ENCODE results near the gene KEL.

The KEL gene

DNA sequence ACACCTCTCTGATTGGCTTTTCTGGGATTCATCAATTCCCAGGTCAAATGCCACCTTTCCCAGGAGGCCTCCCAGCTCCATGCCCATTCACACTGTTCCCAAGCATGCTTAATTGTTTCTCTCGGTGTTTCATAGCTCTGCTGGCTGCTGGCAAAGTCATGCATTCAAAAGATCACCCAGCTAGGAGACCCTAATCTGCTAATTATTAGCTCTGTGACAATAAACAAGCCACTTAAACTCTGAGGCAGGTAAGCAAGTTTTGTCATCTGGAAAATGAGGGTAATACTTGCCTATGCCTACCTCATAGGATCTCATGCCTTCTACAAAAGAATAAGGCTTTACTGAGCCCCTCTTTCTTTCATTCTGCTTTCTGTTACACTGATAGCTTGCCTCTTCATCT is 828 bp upstream of the KEL start:
- DNase-seq (ENCODE audit: low spot score) = no peak

DNA sequence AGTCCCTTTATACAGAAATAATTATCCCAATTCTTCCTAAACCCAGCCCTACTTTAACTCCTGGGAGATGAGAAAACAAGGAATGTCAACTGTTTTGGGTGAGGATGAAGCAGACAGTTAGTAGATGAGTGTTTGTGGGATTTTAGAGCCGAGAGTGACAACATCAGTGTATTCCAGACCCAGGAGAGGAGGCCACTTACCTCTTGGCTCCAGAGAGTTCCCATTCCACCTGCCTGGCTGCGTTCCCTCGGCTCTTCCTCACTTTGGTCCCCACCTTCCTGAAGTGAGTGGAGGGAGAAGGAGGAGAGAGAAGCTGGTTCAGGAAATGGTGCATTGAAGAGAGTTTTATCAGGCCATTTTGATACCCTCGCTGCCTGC is 579 bp downstream of the KEL start:
- no peak for DNase-seq (ENCODE audit: low spot score)

DNA sequence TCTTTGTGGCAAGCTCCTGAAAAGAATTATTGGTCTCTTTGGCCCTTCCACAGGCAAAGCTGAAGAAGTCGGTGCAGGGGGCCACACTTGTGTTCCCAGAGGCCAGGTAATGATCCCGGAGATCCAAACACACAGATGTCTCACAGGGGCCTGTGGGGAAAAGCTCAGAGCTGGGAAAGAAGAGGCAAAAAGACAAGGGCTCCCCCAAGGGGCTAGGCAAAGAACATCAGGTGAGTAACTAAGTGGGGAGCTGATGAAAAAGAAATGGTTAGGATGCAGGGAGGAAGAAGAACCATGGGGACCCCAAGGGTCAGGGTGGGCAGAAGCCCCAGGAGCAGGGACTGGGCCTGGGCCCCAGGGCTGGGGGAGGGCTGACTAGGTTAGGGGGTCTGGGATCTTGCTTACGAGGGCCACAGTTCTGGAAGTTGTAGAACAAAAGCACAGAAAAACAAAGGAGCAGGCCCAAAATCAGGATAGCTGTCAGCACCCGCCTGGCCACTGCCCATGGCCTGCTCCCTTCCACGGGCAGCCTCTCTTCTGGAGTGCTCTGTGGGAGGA is 1.1 kb downstream of the KEL start:
- peak; percentile 28 for DNase-seq (ENCODE audit: low spot score)

DNA sequence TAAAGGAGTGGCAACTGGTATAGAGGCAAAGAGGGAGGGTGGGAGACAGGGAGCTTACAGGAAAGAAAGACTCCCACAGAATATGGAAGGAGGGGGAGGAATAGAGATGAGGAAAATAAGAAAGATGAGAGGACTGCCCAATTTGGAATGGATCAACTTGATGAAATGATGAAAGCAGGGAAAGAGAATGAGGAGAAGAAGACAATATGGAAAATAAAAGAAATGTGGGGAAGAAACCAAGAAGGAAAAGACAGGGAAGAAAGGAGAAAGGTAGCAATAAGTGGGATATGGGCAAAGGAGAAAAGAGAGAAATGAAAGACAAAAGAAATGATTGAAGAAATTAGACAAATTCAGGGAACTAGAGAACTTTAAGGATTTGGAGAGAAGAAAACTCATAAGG is 3.0 kb downstream of the KEL start:
- DNase-seq (ENCODE audit: low spot score) = no peak

DNA sequence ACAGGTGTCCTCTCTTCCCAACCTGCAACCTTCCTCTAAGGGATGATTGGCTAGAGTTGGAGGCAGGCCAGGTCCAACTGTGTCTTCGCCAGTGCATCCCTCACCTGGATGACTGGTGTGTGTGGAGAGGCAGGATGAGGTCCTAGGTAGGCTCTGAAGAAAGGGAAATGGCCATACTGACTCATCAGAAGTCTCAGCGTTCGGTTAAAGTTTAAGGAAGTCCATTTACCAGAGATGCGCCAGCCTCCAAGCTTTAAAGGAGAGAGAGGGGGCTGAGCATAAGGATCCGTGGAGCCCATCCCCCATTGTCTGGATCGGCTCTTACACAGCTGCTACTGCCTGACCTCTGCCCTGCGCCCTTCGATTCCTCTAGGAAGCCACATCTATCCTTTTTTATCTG is 4.4 kb downstream of the KEL start:
- no peak for DNase-seq (ENCODE audit: low spot score)

DNA sequence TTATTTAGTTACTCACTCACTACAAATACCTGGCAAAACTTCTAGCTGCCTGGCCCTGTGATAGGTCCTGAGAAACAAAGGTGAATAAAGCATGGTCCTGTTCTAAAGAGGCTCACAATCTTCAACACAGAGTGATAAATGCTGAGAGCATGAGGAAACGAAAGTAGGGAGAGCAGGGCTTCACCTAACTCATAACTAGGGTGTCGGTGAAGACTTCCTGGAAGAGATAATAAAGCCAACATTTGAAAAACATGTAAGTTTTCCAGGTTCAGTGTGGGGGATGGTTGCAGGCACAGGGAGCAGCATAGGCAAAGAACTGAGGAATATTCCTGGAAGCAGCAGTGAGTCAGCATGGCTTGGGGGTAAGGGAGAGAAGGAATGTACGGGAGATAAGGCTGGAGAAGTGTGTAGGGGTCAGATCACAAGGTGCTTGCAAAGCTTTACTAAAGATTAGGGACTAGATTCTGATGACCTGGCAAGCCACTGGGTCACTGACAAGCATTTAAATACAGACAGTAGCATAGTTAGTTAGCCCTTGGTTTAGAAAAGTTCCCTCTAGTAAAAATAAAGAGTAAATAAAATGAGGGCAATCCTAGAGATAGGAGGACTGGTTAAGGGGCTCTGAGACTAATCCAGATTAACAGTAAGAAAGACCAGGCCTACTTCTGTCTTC is 5.1 kb downstream of the KEL start:
- DNase-seq (ENCODE audit: low spot score) = peak; percentile 43

DNA sequence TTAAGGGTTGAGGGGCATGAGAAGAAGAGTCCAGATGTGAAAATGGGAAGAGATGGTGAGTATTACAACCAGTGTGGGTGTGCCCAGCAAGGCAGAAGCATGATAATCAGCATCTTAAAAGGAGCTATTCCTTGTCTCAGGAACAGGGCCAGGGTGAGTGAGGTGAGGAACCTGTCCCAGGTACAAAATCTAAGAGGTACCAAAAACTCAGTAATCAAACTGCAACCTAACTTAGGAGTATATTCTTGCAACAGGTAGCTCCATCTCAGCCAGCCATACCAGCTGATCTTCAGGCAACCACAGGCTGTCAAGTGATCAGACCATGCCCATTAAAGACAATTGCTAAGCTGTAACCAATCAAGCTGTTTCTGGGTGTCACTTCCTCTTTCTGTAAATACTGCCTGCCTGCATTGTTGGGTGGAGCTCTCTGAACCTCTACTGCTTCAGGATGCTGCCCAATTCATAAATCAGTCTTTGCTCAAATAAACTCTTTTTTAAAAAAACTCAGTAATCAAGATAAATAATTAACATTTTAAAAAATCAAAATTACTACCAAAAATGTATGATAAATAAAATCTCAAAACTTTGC is 7.4 kb downstream of the KEL start:
- peak; percentile 9 for DNase-seq (ENCODE audit: low spot score)

DNA sequence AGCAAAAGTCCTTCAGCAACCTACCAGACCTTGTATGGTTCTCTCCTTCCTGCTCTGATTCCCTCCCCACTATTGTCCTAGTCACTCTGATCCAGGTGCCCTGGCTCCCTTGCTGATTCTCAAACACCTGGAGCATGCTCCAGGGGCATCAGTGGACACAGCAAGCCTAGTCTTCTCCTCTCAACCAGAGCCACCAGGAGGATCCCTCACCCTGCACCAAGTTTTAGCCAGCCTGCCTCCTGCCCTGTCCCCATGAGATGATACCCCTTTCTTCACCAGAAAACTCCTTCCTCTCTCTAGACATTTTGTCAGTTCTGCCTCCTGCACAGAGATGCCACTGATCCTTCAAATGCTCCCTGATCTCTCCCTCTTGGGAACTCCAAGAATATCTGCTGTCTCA is 11.9 kb downstream of the KEL start:
- DNase-seq (ENCODE audit: low spot score) = no peak

DNA sequence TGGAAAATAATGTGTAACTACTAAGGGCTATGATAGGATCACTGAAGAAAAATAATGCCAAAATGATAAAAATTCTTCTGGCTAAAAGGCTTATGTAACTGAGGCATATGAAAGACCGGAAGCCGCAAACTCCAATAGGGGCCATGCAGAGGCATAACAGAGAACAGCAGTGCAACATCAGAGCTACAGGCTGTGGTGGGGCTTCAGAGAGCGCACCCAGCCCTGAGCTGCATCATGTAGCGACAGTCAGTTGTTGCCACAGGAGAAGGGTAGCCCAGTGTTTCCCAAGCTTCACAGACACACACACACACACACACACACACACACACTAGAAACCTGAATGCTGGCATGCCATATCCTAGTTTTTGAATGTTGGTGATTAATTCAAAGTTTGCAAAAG is 13.6 kb downstream of the KEL start:
- no peak for DNase-seq (ENCODE audit: low spot score)

DNA sequence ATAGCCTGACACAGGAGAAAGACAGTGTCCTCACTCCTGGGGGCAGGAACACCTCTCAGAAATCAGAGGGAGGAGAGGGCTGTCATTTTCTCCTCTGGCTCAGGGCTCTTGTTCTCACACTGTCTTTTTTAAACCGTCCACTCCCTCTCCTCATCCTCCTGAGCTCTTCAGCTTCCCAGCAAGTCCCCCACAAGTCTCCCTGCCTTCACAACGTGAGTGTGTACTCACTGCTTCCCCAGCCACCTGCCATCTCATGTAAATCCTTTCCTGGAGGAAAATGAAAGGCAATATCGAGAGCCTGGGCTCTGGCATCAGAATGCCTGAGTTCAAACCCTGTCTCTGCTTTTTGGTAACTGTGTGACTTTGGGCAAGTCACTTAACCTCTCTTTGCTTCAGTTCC is 17.2 kb downstream of the KEL start:
- DNase-seq (ENCODE audit: low spot score) = no peak

DNA sequence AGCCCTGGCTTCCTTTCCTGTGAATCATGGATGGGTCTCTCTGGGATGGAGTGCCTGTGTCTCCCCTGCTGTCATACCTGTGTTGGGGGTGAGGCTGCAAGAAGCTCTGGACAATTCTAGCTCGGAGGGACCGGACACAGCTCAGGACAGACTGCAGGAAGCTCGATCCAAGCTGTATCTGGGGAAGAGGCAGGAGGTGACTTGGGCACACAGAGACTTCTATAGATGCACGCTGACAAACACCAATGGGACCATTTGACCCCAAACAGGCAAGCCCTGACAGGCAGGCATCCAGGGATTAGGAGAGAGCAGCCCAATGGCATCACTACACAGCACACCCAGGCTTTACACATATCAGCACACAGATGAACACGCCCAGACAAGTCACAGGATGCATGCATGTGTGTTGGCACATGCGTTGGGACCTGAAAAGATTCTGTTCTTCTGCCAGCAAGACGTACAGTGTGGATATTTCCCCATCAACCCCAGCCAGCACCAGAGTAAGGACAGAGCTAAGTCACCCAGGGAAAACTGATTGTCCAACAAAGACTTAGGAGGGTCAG is 18.4 kb downstream of the KEL start:
- DNase-seq (ENCODE audit: low spot score) = no peak

DNA sequence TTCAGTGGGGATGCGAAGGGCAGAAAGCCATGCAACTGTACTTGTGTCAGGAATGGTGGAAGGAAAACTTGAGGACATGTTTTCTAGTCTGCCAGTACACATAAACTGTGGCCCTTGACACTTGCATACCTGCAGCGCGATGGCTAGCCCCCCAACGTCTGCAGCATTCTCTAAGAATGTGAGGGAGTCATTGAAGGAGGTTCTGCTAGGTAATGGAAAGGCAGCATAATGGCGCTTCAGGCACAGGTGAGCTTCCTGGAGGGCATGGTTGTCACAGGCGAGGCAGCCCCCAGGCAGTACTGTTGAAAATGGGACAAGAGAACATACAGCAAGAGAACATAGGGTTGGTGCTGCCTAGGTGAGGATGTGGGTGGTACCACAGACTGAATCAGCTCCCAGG is 19.4 kb downstream of the KEL start:
- DNase-seq (ENCODE audit: low spot score) = no peak

DNA sequence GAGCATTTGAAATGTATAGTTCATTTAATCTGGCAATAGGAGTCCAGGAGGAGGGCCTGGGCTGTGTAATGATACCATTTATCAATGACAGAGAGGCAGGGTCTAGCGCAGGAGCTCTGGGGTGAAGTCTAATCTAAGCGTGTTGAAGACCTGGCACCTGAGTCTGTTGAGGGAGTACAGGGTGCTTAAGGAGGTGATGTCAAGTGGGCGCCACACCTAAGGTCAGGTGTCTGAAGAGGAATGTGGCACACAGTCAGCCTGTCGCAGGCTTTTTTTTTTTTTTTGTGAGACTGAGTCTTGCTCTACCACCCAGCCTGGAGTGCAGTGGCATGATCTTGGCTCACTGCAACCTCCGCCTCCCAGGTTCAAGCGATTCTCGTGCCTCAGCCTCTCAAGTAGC is 20.6 kb downstream of the KEL start:
- DNase-seq (ENCODE audit: low spot score) = no peak

DNA sequence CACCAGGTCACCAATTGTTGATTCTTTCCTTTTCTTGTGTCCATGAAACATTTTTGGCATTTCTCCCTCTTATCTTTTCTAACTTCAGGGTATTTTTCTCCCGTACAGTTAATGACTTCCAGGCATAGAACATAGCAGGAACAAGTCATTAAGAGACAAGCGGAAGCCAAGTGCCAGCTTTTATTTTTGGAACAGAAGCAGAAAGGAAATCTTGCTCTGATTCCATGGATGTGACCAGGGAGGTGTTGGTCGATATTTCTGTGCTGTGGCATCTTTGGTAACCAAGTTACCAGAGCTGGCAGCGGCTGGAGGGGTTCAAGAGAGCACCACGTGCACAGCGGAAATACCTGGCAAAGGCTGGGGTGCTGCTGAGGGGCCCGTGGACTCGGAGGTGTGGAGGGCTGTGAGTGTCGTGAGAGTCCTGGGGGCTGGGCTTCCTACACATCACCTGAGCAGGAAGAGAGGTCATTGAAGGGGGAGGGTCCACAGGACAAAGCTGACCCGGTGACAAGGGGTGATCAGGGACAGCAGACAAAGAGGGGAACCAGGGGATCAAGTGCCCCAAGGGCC is 21.1 kb downstream of the KEL start:
- no peak for DNase-seq (ENCODE audit: low spot score)

DNA sequence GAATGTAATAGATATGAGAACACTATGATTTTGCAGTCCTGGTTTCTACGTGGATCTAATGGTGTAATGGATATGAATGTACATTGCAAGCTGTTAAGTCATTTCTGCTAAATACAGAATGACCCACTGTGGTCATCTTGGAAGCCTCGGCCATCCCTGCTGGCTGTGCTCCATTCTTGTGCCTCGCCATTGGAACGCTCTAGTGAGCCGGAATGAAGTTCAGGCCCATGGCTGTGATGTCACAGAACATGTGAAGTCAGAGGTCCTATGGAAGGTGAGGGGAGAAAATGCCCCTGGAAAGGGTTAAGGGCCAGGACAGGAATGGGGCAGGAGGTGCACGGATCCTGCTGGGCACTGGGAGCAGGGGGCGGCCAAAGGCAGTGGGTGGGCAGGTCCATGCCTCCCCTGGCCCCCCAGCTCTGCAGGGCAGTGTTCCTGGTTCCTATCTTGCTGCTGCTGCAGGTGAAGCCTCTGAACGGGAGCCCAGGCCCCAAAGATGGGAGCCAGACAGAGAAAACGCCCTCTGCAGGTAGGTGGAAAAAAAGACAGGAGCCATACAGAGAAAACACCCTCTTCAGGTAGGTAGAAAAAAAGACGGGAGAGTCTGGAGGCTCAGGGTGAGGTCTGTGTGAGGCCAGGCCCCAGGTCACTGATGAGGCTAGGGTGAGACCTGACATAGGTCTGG is 22.8 kb downstream of the KEL start, which contains the start of gene LLCFC1:
Gene LLCFC1 (plus strand): TSS at position 259 of the 685 bp plus-strand sequence. CDS start 138 bp downstream, at position 397.
- DNase-seq (ENCODE audit: low spot score) = peak; percentile 59

DNA sequence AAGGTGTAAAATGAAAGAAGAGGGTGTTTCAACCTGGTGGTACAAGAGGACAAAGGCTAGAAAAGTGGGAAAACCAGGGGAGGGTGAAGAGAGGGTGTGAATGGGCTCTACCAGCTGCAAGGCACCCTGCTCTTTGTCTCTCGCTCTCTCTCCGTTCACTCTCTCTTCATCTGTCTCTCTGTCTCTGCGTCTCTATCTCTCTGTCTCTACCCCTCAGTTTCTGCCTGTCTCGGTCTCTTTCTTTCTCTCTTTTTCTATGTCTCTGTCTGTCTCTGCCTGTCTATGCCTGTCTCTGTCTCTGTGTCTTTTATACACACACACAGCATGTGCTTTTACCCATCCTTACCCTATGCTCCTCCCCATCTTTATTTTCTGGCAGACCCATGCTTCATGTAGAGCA is 23.6 kb downstream of the KEL start:
- DNase-seq (ENCODE audit: low spot score) = no peak

DNA sequence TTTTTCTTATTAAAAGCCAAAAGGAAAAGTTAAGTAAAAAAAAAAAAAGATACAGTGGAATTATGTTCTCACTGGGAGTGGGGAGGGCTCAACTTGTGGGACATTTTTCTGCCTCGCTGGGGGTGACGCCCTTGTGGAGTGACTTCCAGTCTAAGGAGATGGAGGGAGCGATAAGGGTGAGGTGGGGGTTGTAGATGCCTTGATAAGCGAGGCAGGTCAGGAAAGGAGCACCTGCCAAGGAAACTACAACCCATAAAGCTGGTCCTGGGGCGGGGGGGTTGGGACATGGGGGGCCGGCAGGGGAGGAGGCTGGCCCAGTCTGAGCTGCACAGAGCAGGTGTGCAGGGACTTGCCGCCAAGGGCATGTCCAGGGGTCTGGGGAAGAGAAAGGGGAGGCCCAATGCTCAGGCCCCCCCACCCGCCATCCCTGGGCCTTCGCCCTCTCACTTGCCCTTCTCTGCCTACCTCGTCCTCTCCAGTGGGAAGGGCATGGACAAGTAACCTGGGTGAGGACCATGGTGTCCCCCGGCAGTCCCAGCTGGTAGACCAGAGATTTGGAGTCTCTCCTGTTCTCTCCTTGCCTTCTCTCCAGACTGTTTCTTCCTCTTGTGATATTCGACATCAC is 26.1 kb downstream of the KEL start:
- no peak for DNase-seq (ENCODE audit: low spot score)

DNA sequence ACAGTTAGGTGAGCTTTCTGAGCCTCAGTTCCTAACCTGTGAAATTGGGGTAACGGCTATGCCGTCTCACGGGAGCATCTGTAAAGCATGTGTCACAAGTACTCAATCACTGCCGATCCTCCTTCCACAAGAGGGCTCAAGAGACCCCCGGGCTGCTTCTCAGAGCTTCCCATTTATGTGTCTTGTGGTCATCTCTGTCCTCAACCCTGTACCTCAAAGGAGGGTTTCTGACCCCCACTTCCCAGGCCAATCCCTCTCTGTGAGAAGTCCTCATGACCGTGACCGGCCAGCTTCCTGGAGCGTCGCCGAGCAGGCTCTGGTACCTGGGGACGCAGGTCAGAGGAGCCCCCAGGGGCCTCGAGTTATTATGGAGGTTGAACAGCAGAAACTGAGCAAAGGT is 28.1 kb downstream of the KEL start:
- no peak for DNase-seq (ENCODE audit: low spot score)

DNA sequence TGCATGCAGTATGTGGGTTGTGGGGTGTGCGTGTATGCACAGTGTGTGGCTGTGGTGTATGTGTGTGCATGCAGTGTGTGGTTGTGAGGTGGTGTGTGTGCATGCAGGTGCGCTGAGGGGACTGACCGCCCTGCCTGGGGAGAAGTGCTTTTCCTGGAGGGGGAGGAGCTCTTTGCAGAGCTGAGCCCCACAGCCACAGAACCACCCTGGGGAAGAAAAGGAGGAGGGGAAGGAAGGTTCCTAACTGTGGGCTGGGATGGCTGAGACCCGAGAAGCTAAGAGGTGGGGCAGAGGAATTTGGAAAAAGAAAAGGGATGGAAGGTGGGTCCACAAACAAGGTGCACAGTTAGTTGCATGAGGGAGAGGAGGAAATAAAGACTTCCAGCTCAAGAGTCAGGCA is 28.5 kb downstream of the KEL start, which contains the start of gene TRPV5:
Gene TRPV5 (minus strand): TSS at position 123 of the 400 bp plus-strand sequence. CDS start 287 bp downstream, outside the sequence.
- no peak for DNase-seq (ENCODE audit: low spot score)

DNA sequence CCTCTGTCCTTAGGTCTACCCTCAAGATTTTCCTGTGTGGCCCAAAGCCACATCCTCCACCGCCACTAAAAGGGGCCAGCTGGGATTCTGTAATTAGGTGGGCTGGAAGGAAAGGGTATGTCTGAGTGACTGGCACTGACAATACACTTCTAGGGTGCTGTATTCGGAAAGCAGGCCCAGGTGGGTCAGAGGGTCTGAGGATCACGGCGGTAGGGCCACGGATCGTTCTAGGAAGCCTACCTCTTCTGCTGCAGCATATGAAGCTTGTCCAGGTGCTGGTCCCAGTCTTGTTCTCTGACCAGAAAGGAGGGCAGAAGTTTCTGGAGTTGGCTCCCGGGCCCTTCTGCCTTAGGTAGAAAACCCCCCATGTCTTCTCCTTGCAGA is 29.1 kb downstream of the KEL start:
- DNase-seq (ENCODE audit: low spot score) = no peak

DNA sequence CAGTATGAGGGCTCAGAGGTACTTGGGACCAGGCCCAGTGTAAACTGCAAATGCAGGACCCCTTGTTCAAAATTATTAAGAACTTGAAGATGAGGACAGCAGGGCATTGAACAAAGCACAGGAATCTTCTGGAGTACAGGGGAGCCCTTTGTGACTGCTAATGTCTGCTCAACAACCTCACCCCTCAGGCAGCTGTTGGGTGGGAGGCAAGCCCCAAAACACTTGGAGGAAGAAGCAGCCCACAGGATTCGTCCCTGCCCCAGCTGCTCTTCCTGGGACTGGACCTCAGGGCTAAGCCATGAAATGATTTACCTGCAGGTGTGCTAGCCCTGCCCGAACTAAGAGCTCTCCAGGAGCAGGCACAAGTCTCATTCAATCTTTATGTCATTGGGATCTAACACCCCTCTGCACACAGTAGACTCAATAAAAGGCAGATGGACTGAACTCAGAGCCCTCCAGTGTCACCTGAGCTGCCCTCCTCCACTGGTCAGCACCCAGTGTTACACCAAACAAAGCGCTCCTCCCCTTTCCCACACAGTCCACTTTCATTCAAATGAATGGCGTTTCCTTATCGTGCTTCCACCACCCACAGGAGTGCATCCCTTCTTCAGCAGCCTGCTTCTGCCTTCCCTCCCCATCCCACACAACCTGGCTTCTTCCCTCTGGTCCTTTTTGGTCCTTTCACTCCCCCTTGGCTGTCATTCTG is 29.6 kb downstream of the KEL start:
- DNase-seq (ENCODE audit: low spot score) = no peak
